Measurements from ENCODE around the gene TPCN2. TPM values are rescaled to one million over a fixed set of nuclear protein-coding genes. Genes with fewer than 3 reads are reported as not detected.

The TPCN2 gene
- total RNA-seq, 4 donors from 2014 or later: 27.1 to 36.1 (median 31.3) TPM

DNA sequence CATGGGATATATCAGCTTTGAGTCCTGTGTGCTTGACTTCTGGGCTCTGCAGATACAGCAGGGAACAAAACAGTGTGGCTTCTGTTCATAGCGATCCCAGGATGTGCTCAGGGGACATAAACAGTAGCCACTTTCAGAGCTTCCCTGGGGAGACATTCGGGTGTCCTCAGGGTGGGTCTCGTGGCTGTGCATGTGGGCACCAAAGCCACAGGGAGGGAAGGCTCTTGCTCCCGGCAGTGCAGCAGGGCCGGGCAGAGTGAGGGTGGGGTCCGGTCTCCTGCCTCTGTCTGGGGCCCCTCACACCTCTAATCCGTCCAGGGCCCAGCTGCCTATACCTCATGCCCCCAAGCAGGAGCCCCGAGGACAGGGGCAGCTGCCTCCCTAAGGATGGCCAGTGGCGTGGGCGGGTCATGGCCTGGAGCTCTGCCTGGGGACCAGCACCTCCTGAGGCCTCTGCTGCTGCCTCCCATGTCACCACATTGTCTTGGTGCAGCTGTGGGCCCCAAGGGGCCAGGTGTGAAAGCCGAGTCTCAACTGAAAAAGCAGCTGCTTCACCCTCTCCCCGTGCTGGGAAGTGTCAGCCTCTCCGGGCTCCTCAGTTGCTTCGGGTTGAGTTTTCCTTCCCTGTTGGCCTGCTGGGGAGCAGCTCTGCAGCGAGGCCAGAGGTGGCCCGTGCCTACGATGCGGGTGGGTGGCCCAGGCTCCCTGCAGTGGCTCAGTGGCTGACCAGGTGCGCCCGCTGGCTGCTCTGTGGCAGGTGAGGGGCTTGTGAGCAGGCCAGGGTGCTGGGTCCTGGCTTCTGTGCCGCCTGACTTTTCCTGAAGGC, 3.8 kb downstream of the TPCN2 start:
- WGBS, 2 donors: 51 to 70% methylated on average over 10 to 18 of the region's 21 CpGs
- Histone ChIP-seq H3K4me3 (no peak overlapping the region), H3K4me1 (peaks cover 0 to 59% (median 27%) of the 10 kb centered on the region in 4 donors), H3K36me3 (peaks cover 0 to 42% (median 4%) of the 10 kb centered on the region in 3 donors), H3K27me3 (no peaks in the 10 kb centered on the region), H3K27ac (peak overlapping the region in 3 of 4 donors; percentile 4 to 100 (median 95)), H3K9me3 (no peaks in the 10 kb centered on the region)
- DNase-seq (ENCODE audit: low spot score in 2 of 2): no peak
- TF ChIP-seq EP300 (IDR thresholded peaks at IDR 0.05) (no peak), POLR2A (IDR thresholded peaks at IDR 0.05) (no peak)
- TF ChIP-seq, protein P1, sequence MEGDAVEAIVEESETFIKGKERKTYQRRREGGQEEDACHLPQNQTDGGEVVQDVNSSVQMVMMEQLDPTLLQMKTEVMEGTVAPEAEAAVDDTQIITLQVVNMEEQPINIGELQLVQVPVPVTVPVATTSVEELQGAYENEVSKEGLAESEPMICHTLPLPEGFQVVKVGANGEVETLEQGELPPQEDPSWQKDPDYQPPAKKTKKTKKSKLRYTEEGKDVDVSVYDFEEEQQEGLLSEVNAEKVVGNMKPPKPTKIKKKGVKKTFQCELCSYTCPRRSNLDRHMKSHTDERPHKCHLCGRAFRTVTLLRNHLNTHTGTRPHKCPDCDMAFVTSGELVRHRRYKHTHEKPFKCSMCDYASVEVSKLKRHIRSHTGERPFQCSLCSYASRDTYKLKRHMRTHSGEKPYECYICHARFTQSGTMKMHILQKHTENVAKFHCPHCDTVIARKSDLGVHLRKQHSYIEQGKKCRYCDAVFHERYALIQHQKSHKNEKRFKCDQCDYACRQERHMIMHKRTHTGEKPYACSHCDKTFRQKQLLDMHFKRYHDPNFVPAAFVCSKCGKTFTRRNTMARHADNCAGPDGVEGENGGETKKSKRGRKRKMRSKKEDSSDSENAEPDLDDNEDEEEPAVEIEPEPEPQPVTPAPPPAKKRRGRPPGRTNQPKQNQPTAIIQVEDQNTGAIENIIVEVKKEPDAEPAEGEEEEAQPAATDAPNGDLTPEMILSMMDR (IDR thresholded peaks at IDR 0.05): no peak

GRCh38 chr11:69053169-69053477, 4.4 kb downstream of the TPCN2 start:
- Histone ChIP-seq H3K36me3 (peaks cover 0 to 48% (median 4%) of the 10 kb centered on the region in 3 donors), H3K4me3 (no peak overlapping the region), H3K27me3 (no peaks in the 10 kb centered on the region), H3K9me3 (no peaks in the 10 kb centered on the region), H3K4me1 (peaks cover 0 to 54% (median 27%) of the 10 kb centered on the region in 4 donors), H3K27ac (peak overlapping the region in 2 of 4 donors; percentile 95 to 100)
- no peak for DNase-seq (ENCODE audit: low spot score in 2 of 2)
- no peak for TF ChIP-seq POLR2A (IDR thresholded peaks at IDR 0.05)
- TF ChIP-seq, protein P1 (IDR thresholded peaks at IDR 0.05): no peak
- 83 to 93% methylated on average over 4 to 9 of the region's 9 CpGs for WGBS, 2 donors

- Histone ChIP-seq H3K36me3 (peaks cover 0 to 54% (median 4%) of the 10 kb centered on the region in 3 donors), H3K27ac (peak overlapping the region in 1 of 4 donors; percentile 100), H3K4me3 (no peak overlapping the region), H3K9me3 (no peaks in the 10 kb centered on the region), H3K4me1 (peaks cover 0 to 50% (median 27%) of the 10 kb centered on the region in 4 donors), H3K27me3 (no peaks in the 10 kb centered on the region)
- TF ChIP-seq POLR2A (IDR thresholded peaks at IDR 0.05) (no peak), EP300 (IDR thresholded peaks at IDR 0.05) (no peak)
- WGBS, 2 donors: 82 to 86% methylated on average over 23 to 31 of the region's 35 CpGs
- no peak for DNase-seq (ENCODE audit: low spot score in 2 of 2)
Observed at GRCh38 chr11:69053546-69054396, 5.0 kb downstream of the TPCN2 start.

DNA sequence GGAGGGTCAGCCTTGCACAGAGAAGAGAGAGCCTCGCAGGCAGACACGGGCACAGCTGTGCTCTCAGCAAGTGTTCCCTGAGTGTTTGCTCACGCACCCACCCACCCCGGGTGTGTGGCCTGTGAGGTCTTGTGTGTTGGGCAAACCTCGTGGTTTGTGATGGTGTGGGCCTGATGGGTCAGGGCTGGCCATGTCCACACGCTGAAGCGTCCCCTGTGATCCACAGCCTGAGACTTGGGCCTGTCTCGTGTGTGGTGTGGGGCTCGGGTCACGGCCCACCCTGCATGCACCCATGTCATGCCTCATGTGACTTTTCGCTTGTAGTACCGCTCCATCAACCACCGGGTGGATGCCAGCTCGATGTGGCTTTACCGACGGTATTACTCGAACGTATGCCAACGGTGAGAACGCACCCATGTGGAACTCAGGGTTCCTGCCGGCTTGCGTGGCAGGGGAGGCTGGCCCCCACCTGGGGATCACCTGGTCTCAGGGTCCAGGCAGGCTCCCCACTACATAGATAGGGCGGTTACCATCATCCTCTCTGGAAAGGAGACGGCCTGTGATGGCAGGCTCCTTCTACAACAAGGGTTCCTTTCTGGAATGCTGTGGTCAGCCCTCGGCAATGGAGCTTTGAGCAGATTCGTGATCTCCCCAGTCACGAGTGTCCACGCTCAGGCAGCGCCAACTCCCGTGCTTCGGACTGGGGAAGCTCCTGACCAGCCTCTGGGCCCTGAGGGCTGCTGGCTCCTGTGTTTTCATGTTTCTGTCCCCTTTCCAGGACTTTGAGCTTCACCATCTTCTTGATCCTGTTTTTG, 5.9 kb downstream of the TPCN2 start:
- Histone ChIP-seq H3K4me3 (no peak overlapping the region), H3K9me3 (no peaks in the 10 kb centered on the region), H3K36me3 (peaks cover 0 to 63% (median 4%) of the 10 kb centered on the region in 3 donors), H3K4me1 (peaks cover 0 to 48% (median 25%) of the 10 kb centered on the region in 4 donors), H3K27ac (no peak overlapping the region), H3K27me3 (no peaks in the 10 kb centered on the region)
- DNase-seq (ENCODE audit: low spot score in 2 of 2): no peak
- WGBS, 2 donors: 83 to 93% methylated on average over 29 of the region's 31 CpGs
- TF ChIP-seq EP300 (IDR thresholded peaks at IDR 0.05) (no peak), POLR2A (IDR thresholded peaks at IDR 0.05) (no peak)
- TF ChIP-seq, protein P1 (IDR thresholded peaks at IDR 0.05): no peak

GRCh38 chr11:69055212-69055586, 6.5 kb downstream of the TPCN2 start:
- Histone ChIP-seq H3K9me3 (no peaks in the 10 kb centered on the region), H3K36me3 (peaks cover 0 to 69% (median 4%) of the 10 kb centered on the region in 3 donors), H3K27me3 (no peaks in the 10 kb centered on the region), H3K27ac (no peak overlapping the region), H3K4me3 (no peak overlapping the region), H3K4me1 (peaks cover 0 to 48% (median 21%) of the 10 kb centered on the region in 4 donors)
- no peak for TF ChIP-seq POLR2A (IDR thresholded peaks at IDR 0.05)
- TF ChIP-seq, protein P1 (IDR thresholded peaks at IDR 0.05): no peak
- no peak for TF ChIP-seq EP300 (IDR thresholded peaks at IDR 0.05)
- DNase-seq (ENCODE audit: low spot score in 2 of 2): no peak
- WGBS, 2 donors: 91 to 94% methylated on average over 20 to 21 of the region's 21 CpGs
